Measurements from ENCODE around the gene CUX1.

DNA sequence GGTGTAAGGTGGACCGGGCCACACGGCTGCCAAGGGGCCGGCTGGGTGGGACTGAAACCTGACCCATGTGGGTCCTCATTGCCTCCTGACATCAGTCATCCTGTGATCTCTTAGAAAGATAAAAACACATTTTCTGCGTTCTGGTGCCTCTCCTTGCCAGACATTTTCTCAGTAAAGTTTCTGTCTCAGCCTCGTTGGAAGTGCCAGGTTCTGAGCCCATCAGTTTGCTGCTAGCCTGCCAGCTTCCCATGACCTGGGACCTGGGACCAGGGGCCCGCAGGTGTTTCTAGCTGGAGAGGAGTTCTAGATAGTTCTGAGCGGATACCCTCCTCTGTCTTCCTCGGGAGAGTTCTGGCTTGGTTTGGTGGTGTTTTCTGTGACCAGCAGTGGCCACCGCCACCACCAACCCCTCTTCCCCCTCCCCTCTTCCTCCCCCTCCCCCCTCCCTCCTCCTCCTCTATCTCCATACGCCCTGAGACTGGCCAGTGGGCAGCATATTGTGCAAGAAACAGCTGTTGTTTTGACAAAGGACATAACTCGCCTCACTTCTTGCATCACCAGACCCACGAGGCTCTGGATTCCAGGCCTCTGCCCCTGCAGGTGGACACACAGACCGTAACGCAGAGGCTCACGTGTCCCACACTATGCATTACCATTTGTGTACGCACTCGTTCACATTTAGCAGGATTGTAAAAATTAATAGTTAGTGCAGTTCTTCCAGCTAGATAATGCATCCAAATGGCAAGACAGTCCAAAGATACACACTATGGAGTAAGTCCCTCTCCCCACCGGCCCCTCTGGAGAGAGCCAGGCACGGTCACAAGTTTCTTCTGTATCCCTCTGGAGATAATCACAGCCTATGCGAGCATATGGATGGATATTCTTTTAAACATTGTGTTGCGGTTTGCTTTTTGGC is 94.6 kb downstream of the CUX1 start:
- TF ChIP-seq, protein P1, sequence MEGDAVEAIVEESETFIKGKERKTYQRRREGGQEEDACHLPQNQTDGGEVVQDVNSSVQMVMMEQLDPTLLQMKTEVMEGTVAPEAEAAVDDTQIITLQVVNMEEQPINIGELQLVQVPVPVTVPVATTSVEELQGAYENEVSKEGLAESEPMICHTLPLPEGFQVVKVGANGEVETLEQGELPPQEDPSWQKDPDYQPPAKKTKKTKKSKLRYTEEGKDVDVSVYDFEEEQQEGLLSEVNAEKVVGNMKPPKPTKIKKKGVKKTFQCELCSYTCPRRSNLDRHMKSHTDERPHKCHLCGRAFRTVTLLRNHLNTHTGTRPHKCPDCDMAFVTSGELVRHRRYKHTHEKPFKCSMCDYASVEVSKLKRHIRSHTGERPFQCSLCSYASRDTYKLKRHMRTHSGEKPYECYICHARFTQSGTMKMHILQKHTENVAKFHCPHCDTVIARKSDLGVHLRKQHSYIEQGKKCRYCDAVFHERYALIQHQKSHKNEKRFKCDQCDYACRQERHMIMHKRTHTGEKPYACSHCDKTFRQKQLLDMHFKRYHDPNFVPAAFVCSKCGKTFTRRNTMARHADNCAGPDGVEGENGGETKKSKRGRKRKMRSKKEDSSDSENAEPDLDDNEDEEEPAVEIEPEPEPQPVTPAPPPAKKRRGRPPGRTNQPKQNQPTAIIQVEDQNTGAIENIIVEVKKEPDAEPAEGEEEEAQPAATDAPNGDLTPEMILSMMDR (IDR thresholded peaks at IDR 0.05; ENCODE audit: low read length), result no peak
- TF ChIP-seq EZH2phosphoT487 (IDR thresholded peaks at IDR 0.05; ENCODE audit: low read length) (no peak), EZH2 (optimal IDR thresholded peaks at IDR 0.05; ENCODE audit: low read depth, low read length) (no peak)

Data from MM.1S (cell line).